Activated B cell treated with CpG ODN at 0.5 μM for 24 hours (primary cell): ENCODE results near the gene SET. TPM values are rescaled to one million over a fixed set of nuclear protein-coding genes. Genes with fewer than 3 reads are reported as not detected.
"Not testable (repeated sequence)": the region's sequence is repeated elsewhere in the genome, so short reads cannot be mapped to it uniquely, and the experiment has no call there.

Experiments used
- ATAC-seq: fragments of 200-7000 bp; cut with Tn5 transposase; one replicate; pipeline ENCODE4 v1.10.0; 2021; ENCODE audit warnings: low read depth, mild to moderate bottlenecking, moderate library complexity
- CTCF ChIA-PET: fragments of 350-600 bp; sonication (Branson Sonifier 250); formaldehyde crosslinking; loops from one replicate; lab custom pipeline; 2021; ENCODE audit warnings: antibody characterized with exemption; lab: Charles Lee
- POLR2A ChIA-PET: fragments of 350-600 bp; sonication (Branson Sonifier 250); formaldehyde crosslinking; loops from one replicate; lab custom pipeline; 2021; ENCODE audit warnings: antibody characterized with exemption; lab: Charles Lee
- DNase-seq: peaks from one replicate; pipeline ENCODE4 v3.0.0; 2022
- H3K27ac Mint-ChIP-seq: one replicate; pipeline ENCODE4 v1.8.0; 2020; ENCODE audit warnings: mixed read lengths
- H3K27me3 Mint-ChIP-seq: one replicate; pipeline ENCODE4 v1.8.0; 2021; ENCODE audit warnings: mixed read lengths
- H3K36me3 Mint-ChIP-seq: one replicate; pipeline ENCODE4 v1.8.0; 2021; ENCODE audit warnings: low read depth, mixed read lengths
- H3K4me1 Mint-ChIP-seq: one replicate; pipeline ENCODE4 v1.8.0; 2021; ENCODE audit warnings: mixed read lengths
- H3K4me3 Mint-ChIP-seq: one replicate; pipeline ENCODE4 v1.8.0; 2020; ENCODE audit warnings: mild to moderate bottlenecking, mixed read lengths
- H3K9me3 Mint-ChIP-seq: one replicate; pipeline ENCODE4 v1.8.0; 2020; ENCODE audit warnings: mixed read lengths
- intact Hi-C: fragments of 100-400 bp; cut with micrococcal nuclease; formaldehyde crosslinking; loops from one replicate; pipeline ENCODE4 v1.15.1; 2024
- total RNA-seq: library from RNA; stranded (reverse); gene quantifications from 2 replicates; pipeline ENCODE4 v1.2.3, GENCODE V29; 2022
- TF ChIP-seq, protein P1 (sequence below): fragments of 200-600 bp; IDR thresholded peaks from one replicate; pipeline ENCODE4 v1.8.0; 2022; ENCODE audit warnings: antibody characterized with exemption, mild to moderate bottlenecking

Gene SET
- total RNA-seq, 1 donor from 2014 or later: 762 TPM

DNA sequence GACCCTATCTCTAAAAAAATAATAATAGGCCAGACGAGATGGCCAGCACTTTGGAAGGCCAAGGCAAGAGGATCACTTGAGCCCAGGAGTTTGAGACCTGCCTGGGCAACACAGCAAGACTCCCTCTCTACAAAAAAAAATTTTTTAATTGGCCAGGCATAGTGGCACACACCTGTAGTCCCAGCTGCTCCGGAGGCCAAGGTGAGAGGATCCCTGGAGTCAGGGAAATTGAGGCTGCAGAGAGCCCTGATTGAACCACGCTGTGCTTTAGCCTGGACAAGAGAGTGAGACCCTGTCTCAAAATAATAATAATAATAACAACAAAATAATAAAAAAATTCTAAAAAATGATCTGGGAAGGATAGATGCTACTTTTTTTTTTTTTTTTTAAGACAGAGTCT, 31.2 kb upstream of the SET start:
- no peaks in the 10 kb centered on the region for H3K9me3 Mint-ChIP-seq
- peaks cover 2% of the 10 kb centered on the region for H3K36me3 Mint-ChIP-seq
- TF ChIP-seq, protein P1, sequence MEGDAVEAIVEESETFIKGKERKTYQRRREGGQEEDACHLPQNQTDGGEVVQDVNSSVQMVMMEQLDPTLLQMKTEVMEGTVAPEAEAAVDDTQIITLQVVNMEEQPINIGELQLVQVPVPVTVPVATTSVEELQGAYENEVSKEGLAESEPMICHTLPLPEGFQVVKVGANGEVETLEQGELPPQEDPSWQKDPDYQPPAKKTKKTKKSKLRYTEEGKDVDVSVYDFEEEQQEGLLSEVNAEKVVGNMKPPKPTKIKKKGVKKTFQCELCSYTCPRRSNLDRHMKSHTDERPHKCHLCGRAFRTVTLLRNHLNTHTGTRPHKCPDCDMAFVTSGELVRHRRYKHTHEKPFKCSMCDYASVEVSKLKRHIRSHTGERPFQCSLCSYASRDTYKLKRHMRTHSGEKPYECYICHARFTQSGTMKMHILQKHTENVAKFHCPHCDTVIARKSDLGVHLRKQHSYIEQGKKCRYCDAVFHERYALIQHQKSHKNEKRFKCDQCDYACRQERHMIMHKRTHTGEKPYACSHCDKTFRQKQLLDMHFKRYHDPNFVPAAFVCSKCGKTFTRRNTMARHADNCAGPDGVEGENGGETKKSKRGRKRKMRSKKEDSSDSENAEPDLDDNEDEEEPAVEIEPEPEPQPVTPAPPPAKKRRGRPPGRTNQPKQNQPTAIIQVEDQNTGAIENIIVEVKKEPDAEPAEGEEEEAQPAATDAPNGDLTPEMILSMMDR: no peak
- ChIA-PET CTCF (no interaction called here), POLR2A (interaction anchor here (0.6 to 2.1 kb wide), 8 partner anchors 12 to 105 kb away, joined by 3 to 12 read pairs (median 4); partner anchors contain the start of gene ZDHHC12)
- intact Hi-C loops: loop anchor here (2.0 to 5.0 kb wide), 2 partner anchors 67 to 225 kb away; partner anchors contain the start of genes KYAT1, LRRC8A and ZDHHC12
- peaks cover 18% of the 10 kb centered on the region for H3K4me1 Mint-ChIP-seq
- no peaks in the 10 kb centered on the region for H3K27me3 Mint-ChIP-seq
- peak overlapping the region; percentile 99 for H3K27ac Mint-ChIP-seq
- ATAC-seq (no peak), DNase-seq (no peak)
- H3K4me3 Mint-ChIP-seq: no peak overlapping the region

DNA sequence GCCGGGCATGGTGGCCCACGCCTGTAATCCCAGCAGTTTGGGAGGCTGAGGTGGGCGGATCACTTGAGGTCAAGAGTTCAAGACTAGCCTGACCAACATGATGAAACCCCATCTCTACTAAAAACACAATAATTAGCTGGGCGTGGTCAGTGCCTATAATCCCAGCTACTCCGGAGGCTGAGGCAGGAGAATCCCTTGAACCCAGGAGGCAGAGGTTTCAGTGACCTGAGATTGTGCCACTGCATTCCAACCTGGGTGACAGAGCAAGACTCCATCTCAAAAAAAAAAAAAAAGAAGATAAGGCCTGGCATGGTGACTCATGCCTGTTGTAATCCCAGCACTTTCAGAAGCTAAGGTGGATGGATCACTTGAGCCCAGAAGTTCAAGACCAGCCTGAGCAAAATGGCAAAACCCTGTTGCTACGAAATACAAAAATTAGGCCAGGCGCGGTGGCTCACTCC, 22.5 kb upstream of the SET start:
- H3K27ac Mint-ChIP-seq, ATAC-seq, CTCF ChIA-PET, intact Hi-C loops, H3K9me3 Mint-ChIP-seq, H3K4me1 Mint-ChIP-seq, H3K36me3 Mint-ChIP-seq, DNase-seq, H3K4me3 Mint-ChIP-seq, H3K27me3 Mint-ChIP-seq: not testable (repeated sequence)
- POLR2A ChIA-PET: interaction anchor here (0.6 kb wide), 1 partner anchor 246 kb away, joined by 3 read pairs; the partner anchor contains the start of gene CERCAM

DNA sequence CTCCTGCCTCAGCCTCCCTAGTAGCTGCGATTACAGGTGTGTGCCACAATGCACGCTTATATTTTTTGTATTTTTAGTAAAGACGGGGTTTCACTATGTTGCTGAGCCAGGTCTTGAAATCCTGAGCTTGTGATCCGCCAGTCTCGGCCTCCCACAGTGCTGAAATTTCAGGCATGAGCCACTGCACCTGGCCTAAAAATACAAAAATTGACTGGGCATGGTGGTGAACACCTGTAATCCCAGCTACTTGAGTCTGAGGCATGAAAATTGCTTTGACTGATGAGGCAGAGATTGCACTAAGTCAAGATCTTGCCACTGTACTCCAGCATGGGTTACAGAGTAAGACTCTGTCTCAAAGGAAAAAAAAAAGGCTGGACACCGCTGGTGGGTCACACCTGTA, 19.2 kb upstream of the SET start:
- TF ChIP-seq, protein P1: no peak
- Mint-ChIP-seq H3K4me3 (no peak overlapping the region), H3K27ac (no peak overlapping the region), H3K36me3 (peaks cover 2% of the 10 kb centered on the region), H3K27me3 (no peaks in the 10 kb centered on the region), H3K9me3 (no peaks in the 10 kb centered on the region), H3K4me1 (no peaks in the 10 kb centered on the region)
- ChIA-PET CTCF (interaction anchor here (0.7 kb wide), 1 partner anchor 504 kb away, joined by 6 read pairs; no protein-coding TSS in a partner anchor), POLR2A (interaction anchor here (0.7 to 0.8 kb wide), 2 partner anchors 13 kb away, joined by 6 read pairs; partner anchors contain the start of gene DYNC2I2)
- DNase-seq (no peak), ATAC-seq (no peak)
- intact Hi-C loops: no loop called here

DNA sequence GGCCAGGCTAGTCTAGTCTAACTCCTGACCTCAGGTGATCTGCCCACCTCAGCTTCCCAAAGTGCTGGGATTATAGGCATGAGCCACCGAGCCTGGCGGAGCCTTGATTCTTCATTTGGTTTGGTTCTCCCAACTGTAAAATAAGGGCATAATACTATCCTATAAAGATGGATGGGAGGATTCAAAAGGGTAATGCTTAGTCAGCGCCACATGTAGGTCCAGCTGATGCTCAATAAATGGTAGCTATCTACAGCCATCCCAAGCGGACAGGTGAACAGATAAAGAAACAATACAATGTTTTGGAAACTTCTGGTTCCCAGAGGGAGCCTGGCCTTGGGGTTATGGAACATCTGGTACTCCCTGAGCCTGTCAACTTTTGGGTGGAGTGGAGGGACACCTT, 13.6 kb upstream of the SET start:
- intact Hi-C loops: no loop called here
- Mint-ChIP-seq H3K27ac (no peak overlapping the region), H3K4me3 (no peak overlapping the region), H3K36me3 (peaks cover 22% of the 10 kb centered on the region), H3K27me3 (no peaks in the 10 kb centered on the region), H3K4me1 (peaks cover 2% of the 10 kb centered on the region), H3K9me3 (no peaks in the 10 kb centered on the region)
- TF ChIP-seq, protein P1: no peak
- POLR2A ChIA-PET: interaction anchor here (1.3 kb wide), 1 partner anchor 12 kb away, joined by 3 read pairs; no protein-coding TSS in a partner anchor
- CTCF ChIA-PET: no interaction called here
- no peak for ATAC-seq
- no peak for DNase-seq

DNA sequence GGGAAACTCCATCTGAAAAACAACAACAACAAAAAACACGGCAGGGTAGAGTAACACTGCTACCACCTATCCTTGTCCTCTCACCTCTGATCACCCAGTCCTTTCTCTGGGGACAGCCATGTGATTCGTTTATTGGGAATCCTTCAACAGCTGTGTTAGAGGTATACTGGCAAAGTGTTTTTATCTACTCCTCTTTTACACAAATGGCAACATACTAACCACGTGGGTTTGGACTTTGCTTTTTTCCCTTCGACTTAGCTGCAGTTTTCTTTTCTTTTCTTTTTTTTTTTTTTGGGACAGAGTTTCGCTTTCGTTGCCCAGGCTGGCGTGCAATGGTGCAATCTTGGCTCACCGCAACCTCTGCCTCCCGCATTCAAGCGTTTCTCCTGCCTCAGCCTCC, 11.2 kb upstream of the SET start:
- ATAC-seq (no peak), DNase-seq (no peak)
- Mint-ChIP-seq H3K9me3 (no peaks in the 10 kb centered on the region), H3K27ac (peak overlapping the region; percentile 42), H3K4me1 (peaks cover 15% of the 10 kb centered on the region), H3K4me3 (no peak overlapping the region), H3K36me3 (peaks cover 24% of the 10 kb centered on the region), H3K27me3 (no peaks in the 10 kb centered on the region)
- intact Hi-C loops: no loop called here
- TF ChIP-seq, protein P1: no peak
- ChIA-PET CTCF (interaction anchor here (1.0 kb wide), 1 partner anchor 251 kb away, joined by 6 read pairs; no protein-coding TSS in a partner anchor), POLR2A (interaction anchor here (1.1 kb wide), 1 partner anchor 152 kb away, joined by 7 read pairs; the partner anchor contains the start of gene SPOUT1)
